GM12878 (cell line): Measurements from ENCODE around the gene SEMG1. TPM values are rescaled to one million over a fixed set of nuclear protein-coding genes. Genes with fewer than 3 reads are reported as not detected.

Source experiments
- ATAC-seq: fragments of 200-7000 bp; cut with Tn5 transposase; 3 replicates; pipeline ENCODE4 v1.9.1; 2020; ENCODE audit warnings: mild to moderate bottlenecking, moderate library complexity
- BruUV-seq: library from RNA; stranded (reverse); fragments of 400-500 nt; replicated peaks from 2 replicates; lab custom pipeline; 2021; lab: Mats Ljungman, UMichigan
- CTCF ChIA-PET: fragments of 300-600 bp; sonication (Branson Sonifier 250); formaldehyde crosslinking; extraction: SDS; loops from one replicate; lab custom pipeline; 2021; ENCODE audit warnings: inconsistent platforms; lab: Yijun Ruan, JAX
- POLR2A ChIA-PET: fragments of 350-600 bp; formaldehyde crosslinking; extraction: SDS; loops from one replicate; lab custom pipeline; 2021; ENCODE audit warnings: inconsistent platforms; lab: Charles Lee
- RAD21 ChIA-PET: fragments of 300-600 bp; sonication (Branson Sonifier 250); formaldehyde crosslinking; loops from one replicate; lab custom pipeline; 2023; ENCODE audit warnings: antibody characterized with exemption; ENCODE audit not compliant: unreplicated experiment; lab: Charles Lee
- SMC1A ChIA-PET: fragments of 300-600 bp; sonication (Branson Sonifier 250); formaldehyde crosslinking; loops from one replicate; lab custom pipeline; 2023; ENCODE audit not compliant: unreplicated experiment, uncharacterized antibody; lab: Charles Lee
- DNase-seq: peaks from one replicate; pipeline ENCODE4 v3.0.0-alpha.2; 2011; ENCODE audit warnings: low read depth, low spot score
- FAIRE-seq: peaks from 3 replicates; lab custom pipeline; 2011; peaks lifted over from hg19 to GRCh38; lab: Jason Lieb, UNC
- H2AFZ ChIP-seq: 2 replicates; pipeline ENCODE4 v1.6.0; 2011; ENCODE audit warnings: low read depth, low read length, control low read depth; ENCODE audit not compliant: control insufficient read depth
- H3K27ac ChIP-seq: 2 replicates; pipeline ENCODE4 v1.5.1; 2011; ENCODE audit warnings: control low read depth; ENCODE audit not compliant: control insufficient read depth, insufficient read depth
- H3K27me3 ChIP-seq, 2 experiments: replicated peaks in 1 of 2; 2 replicates each; pipeline versions ENCODE4 v1.6.0 to v1.6.1; 2011; ENCODE audit warnings: low read length in 1 of 2; ENCODE audit not compliant: control insufficient read depth in 2 of 2, insufficient read depth in 2 of 2
- H3K36me3 ChIP-seq, 2 experiments: 2 replicates each; pipeline ENCODE4 v1.5.1; 2011; ENCODE audit warnings: low read length in 1 of 2; ENCODE audit not compliant: control insufficient read depth in 2 of 2, insufficient read depth in 2 of 2
- H3K4me1 ChIP-seq: 2 replicates; pipeline ENCODE4 v1.6.1; 2011; ENCODE audit warnings: mild to moderate bottlenecking, low read length, moderate library complexity, mixed read lengths; ENCODE audit not compliant: control insufficient read depth, insufficient read depth
- H3K4me2 ChIP-seq: 2 replicates; pipeline ENCODE4 v1.6.0; 2011; ENCODE audit warnings: control low read depth; ENCODE audit not compliant: control insufficient read depth, insufficient read depth
- H3K4me3 ChIP-seq: fragments of 200-600 bp; sonication (generic); 2 replicates; pipeline ENCODE4 v1.5.1; 2016
- H3K79me2 ChIP-seq: 2 replicates; pipeline ENCODE4 v1.6.0; 2011; ENCODE audit warnings: low read length; ENCODE audit not compliant: control insufficient read depth, insufficient read depth
- H3K9ac ChIP-seq: 2 replicates; pipeline ENCODE4 v1.8.0; 2011; ENCODE audit warnings: low read length, control low read depth, mixed read lengths; ENCODE audit not compliant: control insufficient read depth, insufficient read depth
- H3K9me3 ChIP-seq: replicated peaks from 3 replicates; pipeline ENCODE4 v1.5.1; 2011; ENCODE audit warnings: mild to moderate bottlenecking, low read length; ENCODE audit not compliant: control insufficient read depth, insufficient read depth
- H4K20me1 ChIP-seq: 2 replicates; pipeline ENCODE4 v1.6.0; 2011; ENCODE audit not compliant: control insufficient read depth, insufficient read depth
- BMI1 ChIP-seq: fragments of 450-650 bp; IDR thresholded peaks from 2 replicates; pipeline ENCODE4 v1.6.1; 2016; ENCODE audit warnings: mild to moderate bottlenecking, moderate library complexity, borderline replicate concordance
- HDAC6 ChIP-seq: fragments of 200-600 bp; sonication (generic); IDR thresholded peaks from one replicate; pipeline ENCODE4 v1.8.0; 2017; ENCODE audit warnings: antibody characterized with exemption; ENCODE audit not compliant: unreplicated experiment
- MLLT1 ChIP-seq: fragments of 450-650 bp; IDR thresholded peaks from 2 replicates; pipeline ENCODE4 v1.6.1; 2016; ENCODE audit warnings: mild to moderate bottlenecking
- NFXL1 ChIP-seq: fragments of 450-650 bp; IDR thresholded peaks from 2 replicates; pipeline ENCODE4 v1.6.1; 2017; ENCODE audit warnings: antibody characterized with exemption, mild to moderate bottlenecking, borderline replicate concordance
- NR2F1 ChIP-seq: fragments of 450-650 bp; conservative IDR thresholded peaks from 2 replicates; pipeline ENCODE4 v1.6.1; 2017; ENCODE audit warnings: mild to moderate bottlenecking
- NRF1 ChIP-seq: conservative IDR thresholded peaks from 2 replicates; pipeline ENCODE4 v1.6.1; 2011; ENCODE audit warnings: mild to moderate bottlenecking, low read depth, low read length, improper control_type of control experiment
- POLR2AphosphoS2 ChIP-seq: IDR thresholded peaks from 2 replicates; pipeline ENCODE4 v1.6.1; 2011; ENCODE audit warnings: low read depth, mild to moderate bottlenecking, low read length, improper control_type of control experiment, moderate library complexity
- RB1 ChIP-seq: fragments of 450-650 bp; formaldehyde crosslinking; IDR thresholded peaks from 2 replicates; pipeline ENCODE4 v1.6.1; 2017; ENCODE audit warnings: mild to moderate bottlenecking, borderline replicate concordance
- STAT1 ChIP-seq: fragments of 450-650 bp; conservative IDR thresholded peaks from 2 replicates; pipeline ENCODE4 v1.6.1; 2014; ENCODE audit warnings: antibody characterized with exemption, mild to moderate bottlenecking
- WGBS: methylation state at CpG from one replicate; pipeline ENCODE4 v1.1.6; 2016; ENCODE audit warnings: low lambda C conversion rate; ENCODE audit not compliant: insufficient replicate concordance, insufficient coverage; ENCODE audit errors: missing lambda C conversion rate; 5-methylcytosine and 5-hydroxymethylcytosine counted together
- in situ Hi-C: fragments of 300-500 bp; cut with MboI; formaldehyde crosslinking; loops from 9 replicates; pipeline ENCODE4 v1.14.3; 2018; ENCODE audit warnings: mixed read lengths
- intact Hi-C: fragments of 100-400 bp; cut with micrococcal nuclease; formaldehyde crosslinking; loops from one replicate; pipeline ENCODE4 v1.14.2; 2022; ENCODE audit not compliant: unreplicated experiment
- polyA plus RNA-seq, 11 experiments: library from polyadenylated mRNA; depleted of rRNA in 4 of 11; unstranded in 6 of 11; stranded (reverse) in 5 of 11; fragments of >200 nt; fragmentation: Nextera tagmentation in 4 of 11; fragmentation: Illumina TruSeq in 1 of 11; extraction: Ambion mirVana in 4 of 11; extraction: Trizol in 1 of 11; gene quantifications; 1 replicate in 1 of 11; 2 replicates in 10 of 11; pipeline versions ENCODE4 v1.2.1 to v1.2.3, GENCODE V29; 2011 to 2016; ENCODE audit warnings: inconsistent platforms in 2 of 11, missing spikeins in 2 of 11, low read depth in 1 of 11
- total RNA-seq, 4 experiments: library from RNA; depleted of rRNA in 3 of 4; stranded (reverse); fragments of >200 nt in 3 of 4; fragmentation: Illumina TruSeq in 1 of 4; extraction: Trizol in 1 of 4; gene quantifications; 2 replicates each; pipeline versions ENCODE4 v1.2.1 to v1.2.3, GENCODE V29; 2013 to 2021
- TF ChIP-seq, protein P1 (sequence below): IDR thresholded peaks from 2 replicates; pipeline ENCODE4 v1.6.1; 2012; ENCODE audit warnings: low read length, inconsistent platforms
- TF ChIP-seq, protein P2 (sequence below): fragments of 450-650 bp; IDR thresholded peaks from 2 replicates; pipeline ENCODE4 v1.6.1; 2014; ENCODE audit warnings: mild to moderate bottlenecking

SEMG1 gene
- total and polyA plus RNA-seq, 10 of the 15 experiments (the other 5 are each of a cell fraction or from before 2014, with no cell fraction given), result not detected

- TF ChIP-seq, protein P1, sequence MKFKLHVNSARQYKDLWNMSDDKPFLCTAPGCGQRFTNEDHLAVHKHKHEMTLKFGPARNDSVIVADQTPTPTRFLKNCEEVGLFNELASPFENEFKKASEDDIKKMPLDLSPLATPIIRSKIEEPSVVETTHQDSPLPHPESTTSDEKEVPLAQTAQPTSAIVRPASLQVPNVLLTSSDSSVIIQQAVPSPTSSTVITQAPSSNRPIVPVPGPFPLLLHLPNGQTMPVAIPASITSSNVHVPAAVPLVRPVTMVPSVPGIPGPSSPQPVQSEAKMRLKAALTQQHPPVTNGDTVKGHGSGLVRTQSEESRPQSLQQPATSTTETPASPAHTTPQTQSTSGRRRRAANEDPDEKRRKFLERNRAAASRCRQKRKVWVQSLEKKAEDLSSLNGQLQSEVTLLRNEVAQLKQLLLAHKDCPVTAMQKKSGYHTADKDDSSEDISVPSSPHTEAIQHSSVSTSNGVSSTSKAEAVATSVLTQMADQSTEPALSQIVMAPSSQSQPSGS, result no peak
- TF ChIP-seq, protein P2, sequence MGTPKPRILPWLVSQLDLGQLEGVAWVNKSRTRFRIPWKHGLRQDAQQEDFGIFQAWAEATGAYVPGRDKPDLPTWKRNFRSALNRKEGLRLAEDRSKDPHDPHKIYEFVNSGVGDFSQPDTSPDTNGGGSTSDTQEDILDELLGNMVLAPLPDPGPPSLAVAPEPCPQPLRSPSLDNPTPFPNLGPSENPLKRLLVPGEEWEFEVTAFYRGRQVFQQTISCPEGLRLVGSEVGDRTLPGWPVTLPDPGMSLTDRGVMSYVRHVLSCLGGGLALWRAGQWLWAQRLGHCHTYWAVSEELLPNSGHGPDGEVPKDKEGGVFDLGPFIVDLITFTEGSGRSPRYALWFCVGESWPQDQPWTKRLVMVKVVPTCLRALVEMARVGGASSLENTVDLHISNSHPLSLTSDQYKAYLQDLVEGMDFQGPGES, result no peak
- TF ChIP-seq MLLT1, result no peak
- TF ChIP-seq POLR2AphosphoS2, result no peak
- TF ChIP-seq STAT1, result no peak
- no peak for TF ChIP-seq BMI1
These were observed 39.3 kb downstream of the SEMG1 start (continued) for GRCh38 chr20:45246109-45246508.

GRCh38 chr20:45247865-45248264, 41.0 kb downstream of the SEMG1 start:
- peaks cover 0 to 8% of the 10 kb centered on the region in 2 experiments; a peak in 3 of 4 replicates for H3K27me3 ChIP-seq
- BruUV-seq, result no TSS peak

More at GRCh38 chr20:45247865-45248264, 41.0 kb downstream of the SEMG1 start:
- 0% methylated on average over 1 of the region's 1 CpG for WGBS
- H3K4me3 ChIP-seq, result no peak overlapping the region
- RAD21 ChIA-PET, result no interaction called here
- POLR2A ChIA-PET, result no interaction called here
- H3K79me2 ChIP-seq, result no peaks in the 10 kb centered on the region
- CTCF ChIA-PET, result no interaction called here
- no peaks in the 10 kb centered on the region for H4K20me1 ChIP-seq
- no peaks in the 10 kb centered on the region for H3K9me3 ChIP-seq
- intact Hi-C loops (no loop called here), in situ Hi-C loops (no loop called here)
- no peak overlapping the region for H3K27ac ChIP-seq
- no peak overlapping the region for H2AFZ ChIP-seq
- no peaks in the 10 kb centered on the region for H3K36me3 ChIP-seq
- DNase-seq, result no peak
- H3K4me1 ChIP-seq, result no peaks in the 10 kb centered on the region
- FAIRE-seq, result no peak
- no peak overlapping the region for H3K4me2 ChIP-seq
- ATAC-seq, result no peak
- H3K9ac ChIP-seq, result no peak overlapping the region
- no peak for TF ChIP-seq NRF1
- no peak for TF ChIP-seq HDAC6
- no peak for TF ChIP-seq RB1
- TF ChIP-seq NR2F1, result no peak
- no peak for TF ChIP-seq NFXL1
- SMC1A ChIA-PET, result no interaction called here
